GM21526 (cell line): ENCODE measurements around the gene SHD.
A peak's percentile ranks its signal among the peaks of the same experiment; 100 is the strongest.
"Not testable (repeated sequence)": the region's sequence is repeated elsewhere in the genome, so short reads cannot be mapped to it uniquely, and the experiment has no call there.

Experiments
- ATAC-seq: cut with Tn5 transposase; IDR thresholded peaks from one replicate; pipeline ENCODE4 v1.9.1; 2021; ENCODE audit warnings: moderate library complexity; ENCODE audit not compliant: unreplicated experiment, low FRiP score

Gene SHD, protein sequence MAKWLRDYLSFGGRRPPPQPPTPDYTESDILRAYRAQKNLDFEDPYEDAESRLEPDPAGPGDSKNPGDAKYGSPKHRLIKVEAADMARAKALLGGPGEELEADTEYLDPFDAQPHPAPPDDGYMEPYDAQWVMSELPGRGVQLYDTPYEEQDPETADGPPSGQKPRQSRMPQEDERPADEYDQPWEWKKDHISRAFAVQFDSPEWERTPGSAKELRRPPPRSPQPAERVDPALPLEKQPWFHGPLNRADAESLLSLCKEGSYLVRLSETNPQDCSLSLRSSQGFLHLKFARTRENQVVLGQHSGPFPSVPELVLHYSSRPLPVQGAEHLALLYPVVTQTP

DNA sequence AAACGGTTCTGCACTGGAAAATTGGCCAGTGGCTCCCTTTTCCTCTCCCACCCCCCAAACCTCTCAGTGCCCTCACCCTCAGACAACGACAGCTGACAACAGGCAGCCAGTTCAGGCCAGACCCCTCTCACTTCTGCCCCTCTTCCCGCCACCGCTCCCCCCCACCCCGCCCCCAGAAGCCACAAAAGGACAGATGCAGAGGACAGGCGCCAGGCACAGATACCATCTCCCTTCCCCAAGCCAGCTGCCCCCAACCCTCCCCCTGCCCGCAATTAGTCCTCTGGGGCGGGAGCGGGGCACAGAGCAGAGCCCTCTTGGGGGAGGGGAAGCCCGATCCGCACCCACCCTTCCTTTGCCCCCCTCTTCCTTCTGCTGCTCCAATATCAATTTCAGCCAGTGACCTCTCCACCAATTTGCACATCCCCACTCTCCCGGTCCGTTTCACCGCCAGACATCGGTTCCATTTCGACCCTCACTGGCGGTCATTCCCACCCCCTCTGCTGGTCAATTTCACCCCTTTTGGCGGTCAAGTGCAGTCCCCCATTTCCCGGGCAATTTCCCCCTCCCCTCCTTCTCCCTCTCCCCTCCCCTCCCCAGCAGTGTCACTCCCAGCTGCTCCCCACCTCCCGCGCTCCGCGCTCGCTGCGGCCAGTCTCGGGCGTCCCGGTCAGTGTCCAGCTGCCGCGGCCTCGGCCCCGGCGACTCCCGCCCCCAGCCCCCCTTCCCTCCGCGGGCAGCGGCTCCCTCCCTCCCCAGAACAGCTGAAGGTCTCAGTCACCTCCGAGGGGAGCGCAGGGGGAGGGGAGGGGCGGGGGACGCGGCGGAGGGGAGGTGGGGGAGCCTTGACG lies at the start of gene SHD:
Gene SHD (plus strand): TSS at position 848 of the 848 bp plus-strand sequence. CDS start 798 bp downstream, outside the sequence.
- no peak for ATAC-seq

DNA sequence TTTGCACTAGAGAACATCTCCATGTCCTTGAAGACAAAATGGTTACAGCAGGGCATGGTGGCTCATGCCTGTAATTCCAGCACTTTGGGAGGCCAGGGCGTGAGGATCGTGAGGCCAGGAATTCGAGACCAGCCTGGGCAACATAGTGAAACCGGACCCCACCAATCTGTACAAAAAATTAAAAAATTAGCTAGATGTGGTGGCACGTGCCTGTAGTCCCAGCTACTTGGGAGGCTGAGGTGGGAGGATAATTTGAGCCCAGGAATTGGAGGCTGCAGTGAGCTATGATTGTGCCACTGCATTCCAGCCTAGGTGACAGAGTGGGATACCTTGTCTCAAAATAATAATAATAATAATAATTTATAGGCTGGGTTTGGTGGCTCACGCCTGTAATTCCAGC lies 48.8 kb upstream of the SHD start:
- ATAC-seq = not testable (repeated sequence)

DNA sequence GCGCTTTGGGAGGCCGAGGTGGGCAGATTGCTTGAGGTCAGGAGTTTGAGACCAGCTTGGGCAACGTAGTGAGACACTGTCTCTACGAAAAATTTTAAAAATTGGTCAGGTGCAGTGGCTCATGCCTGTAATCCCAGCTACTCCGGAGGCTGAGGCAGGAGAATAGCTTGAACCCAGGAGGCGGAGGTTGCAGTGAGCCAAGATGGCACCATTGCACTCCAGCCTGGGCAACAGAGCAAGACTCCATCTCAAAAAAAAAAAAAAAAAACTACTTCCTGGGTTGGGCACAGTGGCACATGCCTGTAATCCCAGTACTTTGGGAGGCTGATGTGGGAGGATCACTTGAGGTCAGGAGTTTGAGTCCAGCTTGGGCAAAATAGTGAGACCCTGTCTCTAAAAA lies 47.5 kb upstream of the SHD start:
- ATAC-seq = not testable (repeated sequence)

DNA sequence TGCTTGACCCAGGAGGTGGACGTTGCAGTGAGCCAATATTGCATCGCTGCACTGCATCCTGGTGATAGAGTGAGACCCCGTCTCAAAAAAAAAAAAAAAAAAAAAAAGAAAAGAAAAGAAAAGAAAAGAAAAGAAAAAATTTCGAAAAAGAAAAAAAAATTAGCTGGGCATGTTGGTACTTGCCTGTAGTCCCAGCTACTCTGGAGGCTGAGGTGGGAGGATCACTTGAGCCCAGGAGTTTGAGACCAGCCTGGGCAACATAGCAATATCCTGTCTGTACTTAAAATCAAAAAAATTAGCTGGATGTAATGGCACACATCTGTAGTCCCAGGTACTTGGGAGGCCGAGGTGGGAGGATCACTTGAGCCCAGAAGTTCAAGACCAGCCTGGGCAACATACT lies 46.9 kb upstream of the SHD start:
- not testable (repeated sequence) for ATAC-seq

DNA sequence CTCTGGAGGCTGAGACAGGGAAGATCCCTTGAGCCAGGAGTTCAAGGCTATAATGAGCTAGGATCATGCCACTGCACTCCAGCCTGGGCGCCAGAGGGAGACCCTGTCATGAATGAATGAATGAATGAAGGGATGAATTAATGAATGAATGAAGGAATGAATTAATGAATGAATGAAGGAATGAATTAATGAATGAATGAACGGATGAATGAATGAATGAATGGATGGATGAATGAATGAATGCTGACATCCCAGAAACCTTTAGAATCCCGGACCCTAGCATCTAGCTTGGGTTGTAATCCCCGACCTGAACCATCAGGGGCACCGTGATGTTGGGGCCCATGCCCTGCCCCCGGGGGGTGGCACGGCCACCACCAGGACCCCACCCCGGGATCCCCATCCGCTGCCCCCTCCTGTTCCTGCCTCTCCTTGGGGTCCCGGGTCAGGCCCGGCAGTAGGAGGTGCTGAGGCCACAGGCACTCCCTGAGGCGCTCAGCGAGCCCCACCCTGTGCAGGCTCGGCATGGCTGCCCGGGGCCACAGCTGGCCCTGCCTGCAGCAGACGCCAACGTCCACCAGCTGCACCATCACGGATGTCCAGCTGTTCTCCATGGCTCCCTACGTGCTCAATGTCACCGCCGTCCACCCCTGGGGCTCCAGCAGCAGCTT lies 46.3 kb upstream of the SHD start:
- ATAC-seq = no peak

DNA sequence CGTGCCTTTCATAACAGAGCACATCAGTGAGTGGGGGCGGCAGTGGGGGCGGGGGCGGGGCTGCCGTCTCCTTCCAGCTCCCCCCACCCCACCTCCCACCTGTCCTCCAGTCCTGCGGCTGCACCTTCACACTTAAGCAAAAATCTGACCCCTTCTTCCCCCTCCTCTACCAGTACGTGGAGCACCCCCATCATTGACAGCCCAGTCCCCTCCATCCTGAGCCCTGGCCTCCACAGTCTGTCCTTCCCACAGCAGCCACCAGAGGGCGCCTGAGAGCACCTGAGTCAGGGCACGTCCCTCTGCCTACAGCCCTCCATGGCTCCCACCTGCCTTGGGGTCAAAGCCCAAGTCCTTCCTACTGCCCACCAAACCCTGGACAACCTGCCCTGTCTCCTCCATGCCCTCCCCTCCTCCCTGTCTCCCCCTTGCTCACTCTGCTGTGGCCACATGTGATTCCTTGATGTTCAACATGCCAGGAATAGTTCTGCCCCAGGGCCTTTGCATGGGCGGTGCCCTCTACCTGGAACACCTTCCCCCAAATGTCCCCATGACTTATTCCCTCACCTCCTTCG lies 45.7 kb upstream of the SHD start:
- no peak for ATAC-seq

DNA sequence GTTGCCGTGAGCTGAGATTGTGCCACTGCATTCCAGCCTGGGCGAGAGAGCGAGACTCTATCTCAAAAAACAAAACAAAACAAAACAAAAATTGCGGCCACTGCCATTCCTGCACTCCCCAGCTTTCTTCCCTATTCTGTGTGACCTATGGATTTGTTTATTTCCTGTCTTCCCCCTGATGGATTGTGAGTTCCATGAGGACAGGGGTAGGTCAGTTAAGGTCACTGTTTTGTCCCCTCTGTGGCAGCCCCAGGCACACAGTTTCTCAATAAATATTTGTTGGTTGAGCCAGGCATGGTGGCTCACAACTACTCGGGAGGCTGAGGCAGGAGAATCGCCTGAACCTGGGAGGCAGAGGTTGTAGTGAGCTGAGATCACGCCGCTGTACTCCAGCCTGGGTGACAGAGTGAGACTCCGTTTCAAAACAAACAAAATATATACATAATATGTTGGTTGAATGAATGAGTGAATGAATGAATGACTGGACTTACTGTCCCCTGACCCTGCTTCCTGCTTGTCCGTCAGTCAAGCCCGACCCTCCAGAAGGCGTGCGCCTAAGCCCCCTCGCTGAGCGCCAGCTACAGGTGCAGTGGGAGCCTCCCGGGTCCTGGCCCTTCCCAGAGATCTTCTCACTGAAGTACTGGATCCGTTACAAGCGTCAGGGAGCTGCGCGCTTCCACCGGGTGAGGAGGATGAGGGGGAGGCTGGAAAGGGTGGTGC lies 44.8 kb upstream of the SHD start:
- ATAC-seq = no peak

DNA sequence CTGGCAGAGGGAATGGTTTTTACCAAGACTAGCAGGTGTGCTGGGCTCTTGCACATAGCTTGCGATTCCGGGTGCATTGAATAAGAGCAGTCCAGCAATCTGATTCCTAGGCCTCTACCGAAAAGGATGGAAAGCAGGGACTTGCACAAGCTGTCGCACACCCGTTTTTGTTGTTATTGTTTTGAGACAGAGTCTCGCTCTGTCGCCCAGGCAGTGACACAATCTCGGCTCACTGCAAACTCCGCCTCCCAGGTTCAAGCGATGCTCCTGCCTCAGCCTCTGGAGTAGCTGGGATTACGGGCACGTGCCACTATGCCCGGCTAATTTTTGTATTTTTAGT lies 44.2 kb upstream of the SHD start:
- no peak for ATAC-seq

DNA sequence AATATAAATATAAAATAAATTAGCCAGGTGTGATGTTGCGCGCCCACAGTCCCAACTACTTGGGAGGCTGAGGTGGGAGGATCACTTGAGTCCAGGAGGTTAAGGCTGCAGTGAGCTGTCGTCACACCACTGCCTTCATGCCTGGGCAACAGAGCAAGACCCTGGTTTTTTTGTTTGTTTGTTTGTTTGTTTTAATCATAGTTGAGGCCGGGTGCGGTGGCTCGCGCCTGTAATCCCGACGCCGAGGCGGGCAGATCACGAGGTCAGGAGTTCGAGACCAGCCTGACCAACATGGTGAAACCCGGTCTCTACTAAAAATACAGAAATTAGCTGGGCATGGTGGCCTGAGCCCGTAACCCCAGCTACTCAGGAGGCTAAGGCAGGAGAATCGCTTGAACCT lies 41.6 kb upstream of the SHD start:
- not testable (repeated sequence) for ATAC-seq

DNA sequence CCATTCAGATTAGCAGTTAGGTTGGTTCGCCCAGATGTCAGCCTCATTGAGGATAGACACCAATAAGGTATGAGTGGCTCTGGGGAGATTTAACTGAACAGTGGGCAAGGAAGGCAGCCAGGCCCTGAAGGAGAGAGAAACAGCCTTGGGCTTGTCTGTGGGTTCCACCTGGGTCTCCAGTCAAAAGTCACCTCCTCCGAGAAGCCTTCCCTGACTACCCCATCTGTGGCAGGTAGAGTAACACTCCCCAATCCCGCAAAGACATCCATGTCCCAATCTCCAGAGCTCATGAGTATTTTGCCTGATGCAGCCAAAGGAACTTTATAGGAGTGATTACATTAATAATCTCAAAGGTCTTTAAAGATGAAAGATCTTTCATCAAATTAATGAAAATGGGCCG lies 40.2 kb upstream of the SHD start:
- ATAC-seq = no peak

DNA sequence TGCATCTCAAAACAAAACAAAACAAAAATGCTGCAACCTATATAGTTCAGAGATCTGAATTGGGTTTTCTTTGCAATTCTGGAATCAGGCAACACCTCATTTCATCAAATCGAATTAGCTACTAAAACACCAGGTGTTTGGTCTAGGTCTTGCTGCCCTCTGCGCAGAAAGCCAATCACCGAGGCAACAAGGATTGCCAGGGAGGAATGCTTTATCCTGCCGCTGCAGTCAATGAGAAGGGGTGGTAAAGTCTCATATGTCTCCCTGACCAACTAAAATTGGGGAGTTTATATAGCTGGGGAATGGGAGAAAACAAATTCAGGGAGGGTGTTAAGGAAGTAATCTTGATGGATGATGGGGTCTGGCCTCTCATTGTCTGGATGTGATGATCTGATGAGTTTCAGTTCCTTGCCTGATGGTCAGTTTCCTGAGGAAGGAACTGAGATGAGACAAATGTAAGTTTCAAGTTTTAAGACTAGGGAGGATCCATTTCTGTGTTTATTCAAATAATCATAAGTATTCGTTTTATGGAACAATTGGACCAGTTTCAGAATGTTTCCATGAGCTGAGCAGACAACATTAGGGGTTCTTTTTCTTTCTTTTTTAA lies 37.1 kb upstream of the SHD start:
- ATAC-seq = no peak

DNA sequence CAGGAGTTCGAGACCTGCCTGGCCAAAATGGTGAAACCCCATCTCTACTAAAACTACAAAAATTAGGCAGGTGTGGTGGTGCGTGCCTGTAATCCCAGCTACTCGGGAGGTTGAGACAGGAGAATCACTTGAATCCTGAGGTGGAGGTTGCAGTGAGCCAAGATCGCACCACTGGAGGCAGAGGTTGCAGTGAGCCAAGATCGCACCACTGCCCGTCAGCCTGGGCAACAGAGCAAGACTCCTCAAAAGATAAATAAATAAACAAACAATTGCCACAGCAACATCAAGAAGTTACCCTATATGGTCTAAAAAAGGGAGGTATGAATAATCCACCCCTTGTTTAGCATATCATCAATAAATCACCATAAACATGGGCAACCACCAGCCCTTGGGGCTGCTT lies 33.1 kb upstream of the SHD start:
- ATAC-seq = not testable (repeated sequence)

DNA sequence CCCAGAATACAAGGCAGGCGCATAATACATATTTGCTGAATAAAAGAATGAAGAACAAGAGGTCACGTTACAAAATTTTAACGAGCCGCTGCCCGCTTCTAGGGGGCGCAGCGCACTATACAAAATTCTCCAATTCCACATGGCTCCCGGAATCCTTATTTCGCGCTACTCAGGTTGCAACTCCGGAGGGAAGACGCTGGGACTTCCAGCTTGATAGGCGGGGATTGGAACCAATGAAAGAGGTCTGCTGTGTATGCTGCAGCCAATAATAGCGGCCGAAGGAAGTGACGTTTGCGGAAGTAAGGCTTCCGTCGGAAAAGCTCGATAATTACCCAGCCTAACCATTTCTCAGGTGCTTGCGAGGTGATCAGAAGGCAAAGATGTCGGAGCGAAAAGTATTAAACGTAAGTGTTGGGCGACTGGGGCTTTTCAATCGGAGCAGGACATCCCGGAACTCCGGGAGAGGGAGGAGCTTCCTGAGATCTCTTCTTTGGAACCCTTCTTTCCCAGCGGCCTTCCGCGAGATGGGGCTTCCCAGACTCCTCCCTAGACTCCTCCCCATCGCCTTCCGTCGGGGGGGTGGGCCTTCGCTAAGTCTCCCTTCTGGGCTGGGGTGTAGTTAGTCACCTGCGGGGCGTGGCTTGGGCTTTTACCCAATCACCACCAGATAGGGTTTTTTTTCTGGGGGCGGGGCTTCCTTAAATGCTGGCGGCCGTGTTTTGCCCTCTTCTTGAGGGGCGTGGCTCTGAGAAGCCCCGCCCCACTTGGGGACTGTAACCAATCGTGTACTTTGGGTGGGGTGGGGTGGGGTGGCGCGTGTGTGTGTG lies 32.1 kb upstream of the SHD start, which contains the start of gene YJU2:
Gene YJU2 (plus strand): TSS at position 314 of the 827 bp plus-strand sequence. CDS start 67 bp downstream, at position 381.
- ATAC-seq = peak; percentile 75

DNA sequence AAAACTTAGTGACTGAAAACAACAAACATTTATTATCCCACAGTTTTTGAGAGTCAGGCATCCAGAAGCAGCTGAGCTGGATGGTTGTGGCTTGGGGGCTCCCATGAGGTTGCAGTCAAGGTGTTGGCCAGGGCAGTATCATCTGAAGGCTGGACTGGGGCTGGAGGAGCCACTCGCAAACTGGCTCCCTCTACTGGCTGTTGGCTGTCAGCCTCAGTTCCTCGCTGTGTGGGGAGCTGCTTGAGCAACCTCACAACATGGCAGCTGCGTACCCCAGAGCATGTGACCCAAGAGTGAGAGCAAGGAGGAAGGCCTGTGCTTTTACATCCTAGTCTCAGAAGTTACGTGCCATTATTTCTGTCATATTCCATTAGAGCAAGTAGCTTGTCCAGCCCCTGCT lies 22.5 kb upstream of the SHD start:
- ATAC-seq = no peak

DNA sequence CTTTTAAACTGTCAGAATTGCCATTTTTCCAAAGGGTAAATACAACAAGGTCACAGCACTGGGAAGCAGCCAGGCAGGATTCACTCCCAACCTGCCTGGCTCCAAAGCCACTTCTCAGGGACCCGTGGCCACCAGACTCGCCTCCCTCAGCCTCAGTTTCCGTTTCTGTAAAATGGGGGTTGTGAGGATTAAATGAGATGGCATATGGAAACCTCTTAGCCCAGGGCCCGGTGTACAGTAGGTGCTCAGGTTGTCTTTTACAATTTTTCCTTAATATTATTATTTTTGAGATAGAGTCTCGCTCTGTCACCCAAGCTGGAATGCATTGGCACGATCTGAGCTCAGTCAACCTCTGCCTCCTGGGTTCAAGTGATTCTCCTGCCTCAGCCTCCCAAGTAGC lies 22.0 kb upstream of the SHD start:
- ATAC-seq = no peak

DNA sequence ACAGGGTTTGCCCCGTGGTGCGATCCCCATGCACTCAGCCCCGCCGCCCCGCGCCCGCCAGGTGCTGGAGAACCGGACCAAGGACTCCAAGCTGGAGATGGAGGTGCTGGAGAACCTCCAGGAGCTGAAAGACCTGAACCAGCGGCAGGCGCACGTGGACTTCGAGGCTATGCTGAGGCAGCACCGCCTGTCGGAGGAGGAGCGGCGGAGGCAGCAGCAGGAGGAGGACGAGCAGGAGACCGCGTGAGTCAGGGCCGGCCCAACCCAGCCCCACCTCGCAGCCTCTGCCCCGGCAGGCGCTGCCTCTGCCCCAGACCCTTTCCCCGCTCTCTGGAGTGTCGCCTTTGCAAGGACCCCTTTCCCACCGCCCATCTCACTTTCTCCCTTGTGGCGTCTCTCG lies 20.9 kb upstream of the SHD start:
- no peak for ATAC-seq

DNA sequence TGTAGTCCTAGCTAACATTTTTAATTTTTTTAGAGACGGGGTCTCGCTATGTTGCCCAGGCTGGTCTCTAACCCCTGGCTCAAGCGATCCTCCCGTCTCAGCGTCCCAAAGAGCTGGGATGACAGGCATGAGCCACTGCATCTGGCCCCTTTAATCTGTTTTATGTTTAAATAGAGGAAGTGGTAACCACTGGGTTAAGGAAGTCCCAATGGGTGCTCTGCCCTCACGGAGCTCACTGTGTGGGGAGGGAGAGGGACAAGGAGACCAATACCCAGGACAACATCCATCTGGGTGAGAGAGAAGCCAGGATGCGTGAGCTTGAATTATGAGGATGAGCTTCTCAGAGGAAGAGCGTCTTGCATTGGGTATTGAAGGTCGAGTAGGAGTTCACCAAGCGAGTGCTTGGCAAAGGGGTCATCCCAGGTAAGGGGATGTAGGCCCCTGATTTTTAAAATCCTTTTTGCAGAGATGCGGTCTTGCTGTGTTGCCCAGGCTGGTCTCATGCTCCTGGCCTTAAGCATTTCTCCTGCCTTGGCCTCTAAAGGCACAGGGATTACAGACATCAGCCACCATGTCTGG lies 18.4 kb upstream of the SHD start:
- no peak for ATAC-seq

DNA sequence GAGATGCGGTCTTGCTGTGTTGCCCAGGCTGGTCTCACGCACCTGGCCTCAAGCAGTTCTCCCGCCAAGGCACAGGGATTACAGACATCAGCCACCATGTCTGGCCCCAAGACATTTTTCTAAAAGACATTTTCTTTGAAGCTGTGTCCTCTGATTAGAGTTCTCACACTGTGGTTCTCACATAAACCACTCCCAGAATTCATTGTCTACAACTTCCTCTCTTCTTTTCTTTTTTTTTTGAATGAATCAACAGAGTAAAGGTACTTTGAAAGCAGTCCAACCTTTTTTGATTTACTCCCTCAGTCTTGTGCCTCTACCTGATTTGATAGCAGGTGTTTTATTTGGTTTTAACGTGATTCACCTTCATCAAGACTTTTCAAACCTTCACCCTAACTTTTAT lies 14.3 kb upstream of the SHD start:
- ATAC-seq = no peak
